ENCODE results near the gene CCBE1. TPM values are rescaled to one million over a fixed set of nuclear protein-coding genes. Genes with fewer than 3 reads are reported as not detected.

Gene CCBE1
- total RNA-seq, 4 donors from 2014 or later = 0.18 to 2.8 (median 1.6) TPM

- TF ChIP-seq POLR2A (IDR thresholded peaks at IDR 0.05) (no peak), CTCF (IDR thresholded peaks at IDR 0.05) (no peak)
- no peak overlapping the region for H3K4me3 ChIP-seq
- no peak for DNase-seq
- no peak overlapping the region for H3K27ac ChIP-seq
- no peaks in the 10 kb centered on the region for H3K36me3 ChIP-seq
- H3K9me3 ChIP-seq = no peaks in the 10 kb centered on the region
- no peaks in the 10 kb centered on the region for H3K27me3 ChIP-seq
- no peaks in the 10 kb centered on the region for H3K4me1 ChIP-seq
These were observed 100.2 kb downstream of the CCBE1 start for GRCh38 chr18:59597049-59597448.

- TF ChIP-seq POLR2A (IDR thresholded peaks at IDR 0.05) (no peak), CTCF (IDR thresholded peaks at IDR 0.05) (no peak)
- Histone ChIP-seq H3K4me1 (no peaks in the 10 kb centered on the region), H3K36me3 (no peaks in the 10 kb centered on the region), H3K9me3 (no peaks in the 10 kb centered on the region), H3K4me3 (no peak overlapping the region), H3K27me3 (no peaks in the 10 kb centered on the region), H3K27ac (no peak overlapping the region)
- DNase-seq = no peak
These were observed 103.9 kb downstream of the CCBE1 start for GRCh38 chr18:59593291-59593717.

- Histone ChIP-seq H3K9me3 (no peaks in the 10 kb centered on the region), H3K36me3 (no peaks in the 10 kb centered on the region), H3K4me1 (no peaks in the 10 kb centered on the region), H3K27ac (no peak overlapping the region), H3K27me3 (no peaks in the 10 kb centered on the region), H3K4me3 (no peak overlapping the region)
- no peak for DNase-seq
- TF ChIP-seq POLR2A (IDR thresholded peaks at IDR 0.05) (no peak), CTCF (IDR thresholded peaks at IDR 0.05) (no peak)
These were observed 104.6 kb downstream of the CCBE1 start for GRCh38 chr18:59592624-59593023.

- Histone ChIP-seq H3K36me3 (no peaks in the 10 kb centered on the region), H3K27me3 (no peaks in the 10 kb centered on the region), H3K27ac (no peak overlapping the region), H3K9me3 (no peaks in the 10 kb centered on the region), H3K4me1 (no peaks in the 10 kb centered on the region), H3K4me3 (no peak overlapping the region)
- DNase-seq = no peak
- TF ChIP-seq POLR2A (IDR thresholded peaks at IDR 0.05) (no peak), CTCF (IDR thresholded peaks at IDR 0.05) (no peak)
These were observed 114.8 kb downstream of the CCBE1 start for GRCh38 chr18:59582395-59582794.

- Histone ChIP-seq H3K27me3 (no peaks in the 10 kb centered on the region), H3K36me3 (no peaks in the 10 kb centered on the region), H3K4me3 (no peak overlapping the region), H3K27ac (no peak overlapping the region), H3K9me3 (no peaks in the 10 kb centered on the region), H3K4me1 (no peaks in the 10 kb centered on the region)
- no peak for DNase-seq
- no peak for TF ChIP-seq POLR2A (IDR thresholded peaks at IDR 0.05)
- no peak for TF ChIP-seq CTCF (IDR thresholded peaks at IDR 0.05)
These were observed 117.7 kb downstream of the CCBE1 start for GRCh38 chr18:59579509-59579908.

- H3K4me3 ChIP-seq = no peak overlapping the region
- TF ChIP-seq POLR2A (IDR thresholded peaks at IDR 0.05) (no peak), CTCF (IDR thresholded peaks at IDR 0.05) (no peak)
These were observed 119.9 kb downstream of the CCBE1 start for GRCh38 chr18:59577386-59577655.

More at GRCh38 chr18:59577386-59577655, 119.9 kb downstream of the CCBE1 start:
- no peak overlapping the region for H3K27ac ChIP-seq
- no peaks in the 10 kb centered on the region for H3K9me3 ChIP-seq
- no peaks in the 10 kb centered on the region for H3K4me1 ChIP-seq
- H3K36me3 ChIP-seq = no peaks in the 10 kb centered on the region
- DNase-seq = no peak
- no peaks in the 10 kb centered on the region for H3K27me3 ChIP-seq
